ENCODE results near the gene SMURF1. TPM values are rescaled to one million over a fixed set of nuclear protein-coding genes. Genes with fewer than 3 reads are reported as not detected.
A peak's percentile ranks its signal among the peaks of the same experiment; 100 is the strongest.

Gene SMURF1
- total RNA-seq, 2 donors from 2014 or later, result 33.8 to 40.9 TPM

DNA sequence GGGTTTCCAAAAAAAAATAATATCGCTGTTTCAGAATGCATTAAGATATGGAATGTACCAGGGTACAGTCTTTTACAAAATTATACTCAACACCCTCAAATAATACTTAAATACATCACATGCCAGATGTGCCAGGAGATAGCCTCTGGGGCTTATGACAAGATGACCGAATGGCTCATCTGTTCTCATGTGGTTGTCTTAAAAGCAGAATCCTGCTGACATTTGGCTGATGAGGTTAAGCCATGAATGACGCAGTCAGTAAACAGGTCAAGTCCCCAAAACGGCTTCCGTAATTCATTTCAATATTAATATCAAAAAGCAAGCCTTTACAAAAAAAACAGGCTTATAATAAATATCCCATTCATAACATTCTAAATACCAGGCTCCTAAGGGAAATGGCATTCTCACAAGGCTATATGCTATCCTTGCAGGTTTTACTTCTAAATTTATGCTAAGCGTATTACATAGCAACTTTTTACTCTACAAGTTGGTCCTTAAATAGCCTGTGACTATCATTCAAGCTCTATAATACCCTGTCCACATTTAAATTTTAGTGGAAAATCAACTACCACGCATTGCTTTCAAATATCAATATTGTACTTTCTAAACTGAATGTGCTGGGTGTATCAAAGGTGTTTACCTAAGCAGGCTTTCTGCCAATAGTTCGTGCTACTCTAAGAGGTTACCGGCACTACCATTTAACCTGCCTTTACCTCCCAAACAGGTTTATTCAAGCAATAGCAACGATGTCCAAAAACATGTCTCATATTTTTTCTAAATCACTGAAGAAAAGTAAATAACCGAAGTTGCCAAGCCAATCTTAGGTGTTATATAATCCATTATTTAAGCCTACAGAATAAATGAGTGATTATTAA lies 15.6 kb downstream of the SMURF1 start:
- Histone ChIP-seq H3K36me3 (no peaks in the 10 kb centered on the region), H3K9me3 (no peaks in the 10 kb centered on the region), H3K27me3 (replicated peaks; ENCODE audit: insufficient read depth) (no peaks in the 10 kb centered on the region), H3K4me3 (peak overlapping the region; percentile 43), H3K27ac (peak overlapping the region; percentile 61 to 75), H3K4me1 (ENCODE audit: control insufficient read depth in 1 of 2, low read depth in 2 of 2) (peaks cover 57 to 92% of the 10 kb centered on the region in 2 donors)
- DNase-seq (ENCODE audit: low spot score), result no peak
- TF ChIP-seq, protein P1, sequence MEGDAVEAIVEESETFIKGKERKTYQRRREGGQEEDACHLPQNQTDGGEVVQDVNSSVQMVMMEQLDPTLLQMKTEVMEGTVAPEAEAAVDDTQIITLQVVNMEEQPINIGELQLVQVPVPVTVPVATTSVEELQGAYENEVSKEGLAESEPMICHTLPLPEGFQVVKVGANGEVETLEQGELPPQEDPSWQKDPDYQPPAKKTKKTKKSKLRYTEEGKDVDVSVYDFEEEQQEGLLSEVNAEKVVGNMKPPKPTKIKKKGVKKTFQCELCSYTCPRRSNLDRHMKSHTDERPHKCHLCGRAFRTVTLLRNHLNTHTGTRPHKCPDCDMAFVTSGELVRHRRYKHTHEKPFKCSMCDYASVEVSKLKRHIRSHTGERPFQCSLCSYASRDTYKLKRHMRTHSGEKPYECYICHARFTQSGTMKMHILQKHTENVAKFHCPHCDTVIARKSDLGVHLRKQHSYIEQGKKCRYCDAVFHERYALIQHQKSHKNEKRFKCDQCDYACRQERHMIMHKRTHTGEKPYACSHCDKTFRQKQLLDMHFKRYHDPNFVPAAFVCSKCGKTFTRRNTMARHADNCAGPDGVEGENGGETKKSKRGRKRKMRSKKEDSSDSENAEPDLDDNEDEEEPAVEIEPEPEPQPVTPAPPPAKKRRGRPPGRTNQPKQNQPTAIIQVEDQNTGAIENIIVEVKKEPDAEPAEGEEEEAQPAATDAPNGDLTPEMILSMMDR (IDR thresholded peaks at IDR 0.05), result no peak
- no peak for ATAC-seq (ENCODE audit: insufficient number of reproducible peaks, low FRiP score, low read depth)

DNA sequence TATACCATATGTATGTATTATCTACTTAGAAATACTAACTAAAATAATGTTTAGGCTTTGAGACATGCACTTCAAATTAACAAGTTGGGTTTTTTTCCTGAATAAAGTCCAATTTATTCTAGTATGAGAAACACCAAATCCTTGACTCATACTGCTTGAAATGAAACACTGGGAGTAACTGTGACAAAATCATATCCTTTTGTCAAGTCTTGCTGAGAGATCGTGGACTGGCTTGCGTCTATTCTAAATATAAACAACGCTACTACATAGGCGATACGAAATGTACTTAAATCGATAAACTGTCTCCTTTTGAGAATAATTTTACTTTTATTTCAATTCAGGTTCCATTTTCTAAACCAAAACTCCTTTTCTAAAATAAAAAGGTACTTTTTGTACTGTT lies 16.3 kb downstream of the SMURF1 start:
- ATAC-seq (ENCODE audit: insufficient number of reproducible peaks, low FRiP score, low read depth) (no peak), DNase-seq (ENCODE audit: low spot score) (no peak)
- peaks cover 60 to 92% of the 10 kb centered on the region in 2 donors for H3K4me1 ChIP-seq (ENCODE audit: control insufficient read depth in 1 of 2, low read depth in 2 of 2)
- H3K4me3 ChIP-seq, result peak overlapping the region; percentile 43
- peak overlapping the region; percentile 61 to 75 for H3K27ac ChIP-seq
- no peaks in the 10 kb centered on the region for H3K27me3 ChIP-seq (replicated peaks; ENCODE audit: insufficient read depth)
- TF ChIP-seq, protein P1 (IDR thresholded peaks at IDR 0.05), result no peak
- H3K9me3 ChIP-seq, result no peaks in the 10 kb centered on the region
- H3K36me3 ChIP-seq, result no peaks in the 10 kb centered on the region

DNA sequence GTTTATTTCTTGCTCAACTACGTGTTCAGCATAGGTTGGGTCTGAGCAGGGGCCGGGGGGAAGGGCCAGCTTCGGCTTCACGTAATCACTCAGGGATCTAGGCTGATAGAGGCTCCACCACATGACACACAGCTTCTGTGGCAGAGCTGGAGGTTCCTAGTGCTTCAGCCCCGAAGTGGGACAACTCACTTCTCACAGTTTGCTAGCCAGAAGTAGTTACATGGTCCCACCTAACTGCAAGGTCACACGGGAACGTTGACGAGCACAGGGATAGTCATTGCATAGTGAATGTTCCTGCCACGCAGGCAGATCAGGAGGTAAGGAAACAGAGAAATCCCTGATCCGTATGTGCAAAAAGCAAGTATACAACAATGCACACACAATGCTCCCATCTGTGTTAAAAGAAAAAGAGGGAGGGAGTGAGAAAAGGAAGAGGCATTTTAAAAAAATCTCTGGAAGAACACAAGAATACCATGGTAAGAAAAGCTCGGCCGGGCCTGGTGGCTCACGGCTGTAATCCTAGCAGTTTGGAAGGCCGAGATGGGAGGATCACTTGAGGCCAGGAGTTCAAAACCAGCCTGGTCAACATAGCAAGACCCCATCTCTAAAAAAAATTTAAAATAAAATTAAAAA lies 16.9 kb downstream of the SMURF1 start:
- H3K4me3 ChIP-seq, result peak overlapping the region; percentile 43
- no peaks in the 10 kb centered on the region for H3K27me3 ChIP-seq (replicated peaks; ENCODE audit: insufficient read depth)
- peak overlapping the region; percentile 61 to 75 for H3K27ac ChIP-seq
- peaks cover 60 to 91% of the 10 kb centered on the region in 2 donors for H3K4me1 ChIP-seq (ENCODE audit: control insufficient read depth in 1 of 2, low read depth in 2 of 2)
- DNase-seq (ENCODE audit: low spot score) (peak; percentile 8), ATAC-seq (ENCODE audit: insufficient number of reproducible peaks, low FRiP score, low read depth) (no peak)
- TF ChIP-seq, protein P1 (IDR thresholded peaks at IDR 0.05), result no peak
- H3K9me3 ChIP-seq, result no peaks in the 10 kb centered on the region
- H3K36me3 ChIP-seq, result no peaks in the 10 kb centered on the region

DNA sequence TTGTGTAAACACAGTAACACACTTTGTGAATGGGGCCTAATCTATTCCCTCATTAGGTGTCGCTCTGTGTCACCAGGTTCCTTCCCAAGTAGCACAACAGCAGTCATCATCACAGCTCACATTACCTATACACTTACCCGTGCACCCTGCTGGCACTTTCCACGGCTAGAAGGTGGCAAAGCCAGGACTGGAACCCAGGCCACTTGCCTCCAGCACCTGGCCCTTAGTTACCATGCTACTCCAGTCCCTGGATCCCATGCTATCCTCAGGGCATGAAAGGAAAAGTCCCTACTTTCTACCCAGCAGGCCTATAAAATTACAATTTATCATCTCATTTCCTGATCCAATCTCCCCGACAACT lies 18.4 kb downstream of the SMURF1 start:
- Histone ChIP-seq H3K4me1 (ENCODE audit: control insufficient read depth in 1 of 2, low read depth in 2 of 2) (peaks cover 67 to 89% of the 10 kb centered on the region in 2 donors), H3K27me3 (replicated peaks; ENCODE audit: insufficient read depth) (no peaks in the 10 kb centered on the region), H3K9me3 (no peaks in the 10 kb centered on the region), H3K36me3 (no peaks in the 10 kb centered on the region), H3K27ac (peak overlapping the region; percentile 83 to 92), H3K4me3 (no peak overlapping the region)
- DNase-seq (ENCODE audit: low spot score), result no peak
- TF ChIP-seq, protein P1 (IDR thresholded peaks at IDR 0.05), result no peak
- ATAC-seq (ENCODE audit: insufficient number of reproducible peaks, low FRiP score, low read depth), result no peak

DNA sequence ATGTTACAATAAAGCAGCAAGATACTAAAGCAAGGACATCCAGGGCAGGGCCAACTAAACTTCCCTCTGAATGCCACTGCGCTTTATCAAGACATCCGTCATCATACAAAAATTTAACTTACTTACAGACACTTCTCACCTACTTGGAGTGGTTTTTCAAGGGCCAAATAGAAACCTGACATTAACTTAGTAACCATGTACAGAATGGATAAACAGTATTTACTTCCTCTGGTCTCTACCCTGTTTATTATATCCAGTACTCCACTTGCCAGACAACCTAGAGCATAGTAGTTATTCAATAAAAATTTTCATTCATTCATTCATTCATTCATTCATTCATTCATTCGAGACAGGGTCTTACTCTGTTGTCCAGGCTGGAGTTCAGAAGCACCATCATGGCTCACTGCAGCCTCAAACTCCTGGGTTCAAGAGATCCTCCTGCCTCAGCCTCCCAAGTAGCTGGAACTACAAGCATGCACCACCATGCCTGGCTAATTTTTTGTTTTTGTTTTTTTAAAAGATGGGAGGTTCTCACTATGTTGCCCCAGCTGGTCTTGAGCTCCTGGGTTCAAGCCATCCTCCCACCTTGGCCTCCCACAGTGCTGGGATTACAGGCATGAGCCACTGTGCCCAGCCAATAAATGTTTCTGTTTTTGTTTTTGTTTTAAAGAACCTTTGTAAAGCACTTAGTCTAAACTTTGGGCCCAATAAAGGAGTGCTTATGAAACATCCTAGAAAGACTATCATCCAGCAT lies 19.0 kb downstream of the SMURF1 start:
- peaks cover 67 to 90% of the 10 kb centered on the region in 2 donors for H3K4me1 ChIP-seq (ENCODE audit: control insufficient read depth in 1 of 2, low read depth in 2 of 2)
- H3K27ac ChIP-seq, result peak overlapping the region; percentile 83 to 92

More for the DNA sequence above, 19.0 kb downstream of the SMURF1 start:
- Histone ChIP-seq H3K9me3 (no peaks in the 10 kb centered on the region), H3K4me3 (peak overlapping the region; percentile 13), H3K36me3 (no peaks in the 10 kb centered on the region), H3K27me3 (replicated peaks; ENCODE audit: insufficient read depth) (no peaks in the 10 kb centered on the region)
- DNase-seq (ENCODE audit: low spot score), result no peak
- TF ChIP-seq, protein P1 (IDR thresholded peaks at IDR 0.05), result no peak
- ATAC-seq (ENCODE audit: insufficient number of reproducible peaks, low FRiP score, low read depth), result no peak
